Memory B cell (primary cell): ENCODE results near the gene ATP10A.

Experiments used
- ATAC-seq: fragments of 150-1000 bp; cut with Tn5 transposase; 2 replicates; pipeline ENCODE4 v1.10.0; 2021; ENCODE audit warnings: low read depth, mild to moderate bottlenecking, moderate library complexity
- DNase-seq, 2 donors: peaks; one replicate each; pipeline ENCODE4 v3.0.0; 2022; ENCODE audit warnings: low spot score in 2 of 2
- H3K27ac Mint-ChIP-seq: one replicate; pipeline ENCODE4 v1.8.0; 2022; ENCODE audit warnings: mild to moderate bottlenecking, moderate library complexity, mixed read lengths
- H3K27me3 Mint-ChIP-seq: one replicate; pipeline ENCODE4 v1.8.0; 2022; ENCODE audit warnings: mixed read lengths
- H3K36me3 Mint-ChIP-seq: one replicate; pipeline ENCODE4 v1.8.0; 2022; ENCODE audit warnings: mild to moderate bottlenecking, mixed read lengths
- H3K4me1 Mint-ChIP-seq: one replicate; pipeline ENCODE4 v1.8.0; 2022; ENCODE audit warnings: mixed read lengths
- H3K4me3 Mint-ChIP-seq: one replicate; pipeline ENCODE4 v1.8.0; 2022; ENCODE audit warnings: mild to moderate bottlenecking, moderate library complexity, mixed read lengths
- H3K9me3 Mint-ChIP-seq: one replicate; pipeline ENCODE4 v1.8.0; 2022; ENCODE audit warnings: mixed read lengths

ATP10A gene

GRCh38 chr15:25701721-25702465 lies 161.2 kb downstream of the ATP10A start:
- H3K4me3 Mint-ChIP-seq: no peak overlapping the region
- no peak for DNase-seq
- no peaks in the 10 kb centered on the region for H3K9me3 Mint-ChIP-seq
- H3K27me3 Mint-ChIP-seq: peaks cover 5% of the 10 kb centered on the region
- no peak for ATAC-seq
- H3K4me1 Mint-ChIP-seq: no peaks in the 10 kb centered on the region
- no peaks in the 10 kb centered on the region for H3K36me3 Mint-ChIP-seq
- no peak overlapping the region for H3K27ac Mint-ChIP-seq

- ATAC-seq (no peak), DNase-seq (no peak)
- no peaks in the 10 kb centered on the region for H3K9me3 Mint-ChIP-seq
- H3K4me3 Mint-ChIP-seq: no peak overlapping the region
- H3K4me1 Mint-ChIP-seq: no peaks in the 10 kb centered on the region
- no peaks in the 10 kb centered on the region for H3K36me3 Mint-ChIP-seq
- no peak overlapping the region for H3K27ac Mint-ChIP-seq
- peaks cover 8% of the 10 kb centered on the region for H3K27me3 Mint-ChIP-seq
Observed at GRCh38 chr15:25700916-25701315, 162.2 kb downstream of the ATP10A start.

GRCh38 chr15:25697586-25697985 lies 165.5 kb downstream of the ATP10A start:
- DNase-seq (no peak), ATAC-seq (no peak)
- H3K9me3 Mint-ChIP-seq: no peaks in the 10 kb centered on the region
- peaks cover 8% of the 10 kb centered on the region for H3K27me3 Mint-ChIP-seq
- H3K4me3 Mint-ChIP-seq: no peak overlapping the region
- H3K27ac Mint-ChIP-seq: no peak overlapping the region
- H3K36me3 Mint-ChIP-seq: no peaks in the 10 kb centered on the region
- H3K4me1 Mint-ChIP-seq: no peaks in the 10 kb centered on the region

GRCh38 chr15:25695875-25696760 lies 167.0 kb downstream of the ATP10A start:
- H3K9me3 Mint-ChIP-seq: no peaks in the 10 kb centered on the region
- no peak overlapping the region for H3K27ac Mint-ChIP-seq
- DNase-seq: no peak
- no peaks in the 10 kb centered on the region for H3K4me1 Mint-ChIP-seq
- H3K4me3 Mint-ChIP-seq: no peak overlapping the region
- H3K36me3 Mint-ChIP-seq: no peaks in the 10 kb centered on the region
- no peak for ATAC-seq
- peaks cover 5% of the 10 kb centered on the region for H3K27me3 Mint-ChIP-seq

GRCh38 chr15:25694823-25695312 lies 168.3 kb downstream of the ATP10A start:
- no peaks in the 10 kb centered on the region for H3K36me3 Mint-ChIP-seq
- H3K27ac Mint-ChIP-seq: no peak overlapping the region

GRCh38 chr15:25694239-25694584 lies 168.9 kb downstream of the ATP10A start:
- Mint-ChIP-seq H3K36me3 (no peaks in the 10 kb centered on the region), H3K4me3 (no peak overlapping the region), H3K9me3 (no peaks in the 10 kb centered on the region), H3K27ac (no peak overlapping the region), H3K4me1 (no peaks in the 10 kb centered on the region), H3K27me3 (peaks cover 5% of the 10 kb centered on the region)
- no peak for DNase-seq
- no peak for ATAC-seq

More at GRCh38 chr15:25694823-25695312, 168.3 kb downstream of the ATP10A start:
- Mint-ChIP-seq H3K4me3 (no peak overlapping the region), H3K9me3 (no peaks in the 10 kb centered on the region), H3K27me3 (peaks cover 5% of the 10 kb centered on the region), H3K4me1 (no peaks in the 10 kb centered on the region)
- ATAC-seq: no peak
- DNase-seq: no peak

- H3K9me3 Mint-ChIP-seq: no peaks in the 10 kb centered on the region
- no peak for DNase-seq
Observed at GRCh38 chr15:25693321-25694238, 169.5 kb downstream of the ATP10A start.

GRCh38 chr15:25691544-25692430 lies 171.3 kb downstream of the ATP10A start:
- Mint-ChIP-seq H3K4me1 (no peaks in the 10 kb centered on the region), H3K4me3 (no peak overlapping the region), H3K36me3 (no peaks in the 10 kb centered on the region), H3K27ac (no peak overlapping the region), H3K27me3 (peaks cover 3% of the 10 kb centered on the region), H3K9me3 (no peaks in the 10 kb centered on the region)
- DNase-seq: no peak
- ATAC-seq: no peak

More at GRCh38 chr15:25693321-25694238, 169.5 kb downstream of the ATP10A start:
- Mint-ChIP-seq H3K27ac (no peak overlapping the region), H3K36me3 (no peaks in the 10 kb centered on the region), H3K4me1 (no peaks in the 10 kb centered on the region), H3K27me3 (peaks cover 3% of the 10 kb centered on the region), H3K4me3 (no peak overlapping the region)
- ATAC-seq: no peak

- Mint-ChIP-seq H3K4me3 (no peak overlapping the region), H3K27ac (no peak overlapping the region), H3K27me3 (no peaks in the 10 kb centered on the region), H3K4me1 (no peaks in the 10 kb centered on the region), H3K36me3 (no peaks in the 10 kb centered on the region), H3K9me3 (no peaks in the 10 kb centered on the region)
- ATAC-seq (no peak), DNase-seq (no peak)
Observed at GRCh38 chr15:25690673-25691543, 172.2 kb downstream of the ATP10A start.

GRCh38 chr15:25689592-25689991 lies 173.5 kb downstream of the ATP10A start:
- Mint-ChIP-seq H3K9me3 (no peaks in the 10 kb centered on the region), H3K4me3 (no peak overlapping the region), H3K27me3 (no peaks in the 10 kb centered on the region), H3K4me1 (no peaks in the 10 kb centered on the region), H3K27ac (no peak overlapping the region), H3K36me3 (no peaks in the 10 kb centered on the region)
- DNase-seq: no peak
- ATAC-seq: no peak

GRCh38 chr15:25688166-25688565 lies 175.0 kb downstream of the ATP10A start:
- H3K9me3 Mint-ChIP-seq: peaks cover 1% of the 10 kb centered on the region
- H3K4me3 Mint-ChIP-seq: no peak overlapping the region
- no peaks in the 10 kb centered on the region for H3K36me3 Mint-ChIP-seq

GRCh38 chr15:25687689-25688088 lies 175.4 kb downstream of the ATP10A start:
- no peaks in the 10 kb centered on the region for H3K4me1 Mint-ChIP-seq
- no peaks in the 10 kb centered on the region for H3K27me3 Mint-ChIP-seq
- H3K4me3 Mint-ChIP-seq: no peak overlapping the region
- DNase-seq: no peak
- no peaks in the 10 kb centered on the region for H3K36me3 Mint-ChIP-seq
- peaks cover 4% of the 10 kb centered on the region for H3K9me3 Mint-ChIP-seq
- ATAC-seq: no peak
- no peak overlapping the region for H3K27ac Mint-ChIP-seq

More at GRCh38 chr15:25688166-25688565, 175.0 kb downstream of the ATP10A start:
- no peak overlapping the region for H3K27ac Mint-ChIP-seq
- H3K27me3 Mint-ChIP-seq: no peaks in the 10 kb centered on the region
- no peaks in the 10 kb centered on the region for H3K4me1 Mint-ChIP-seq
- ATAC-seq (no peak), DNase-seq (no peak)
